Suprapubic skin (tissue), 4 donors: ENCODE data around the gene SPAG9. TPM values are rescaled to one million over a fixed set of nuclear protein-coding genes. Genes with fewer than 3 reads are reported as not detected.

Experiments
- DNase-seq, 2 donors: peaks; one replicate each; pipeline ENCODE4 v3.0.0-alpha.2; 2019; ENCODE audit warnings: low spot score in 2 of 2
- H3K27ac ChIP-seq: fragments of 200-600 bp; sonication (generic); one replicate; pipeline ENCODE4 v1.5.1; 2019
- H3K27me3 ChIP-seq: fragments of 200-600 bp; sonication (generic); one replicate; pipeline ENCODE4 v1.5.1; 2019
- H3K36me3 ChIP-seq: fragments of 200-600 bp; sonication (generic); one replicate; pipeline ENCODE4 v1.5.1; 2019
- H3K4me1 ChIP-seq: fragments of 200-600 bp; sonication (generic); one replicate; pipeline ENCODE4 v1.5.1; 2019
- H3K4me3 ChIP-seq: fragments of 200-600 bp; sonication (generic); one replicate; pipeline ENCODE4 v1.5.1; 2019; ENCODE audit warnings: mild to moderate bottlenecking
- H3K9me3 ChIP-seq: fragments of 200-600 bp; sonication (generic); one replicate; pipeline ENCODE4 v1.5.1; 2019
- CTCF ChIP-seq, 2 donors: fragments of 200-600 bp in 1 of 2; fragments of 450-650 bp in 1 of 2; sonication (generic) in 1 of 2; IDR thresholded peaks; one replicate each; pipeline ENCODE4 v1.5.1; 2016 to 2019; ENCODE audit warnings: antibody characterized with exemption in 2 of 2, mild to moderate bottlenecking in 1 of 2, moderate library complexity in 1 of 2
- EP300 ChIP-seq: sonication (generic); formaldehyde crosslinking; IDR thresholded peaks from one replicate; pipeline ENCODE4 v1.6.1; 2017; ENCODE audit warnings: antibody characterized with exemption
- POLR2A ChIP-seq, 2 donors: fragments of 450-650 bp; IDR thresholded peaks; one replicate each; pipeline ENCODE4 v1.6.1; 2017; ENCODE audit warnings: antibody characterized with exemption in 2 of 2, mild to moderate bottlenecking in 2 of 2, moderate library complexity in 2 of 2
- POLR2AphosphoS5 ChIP-seq, 3 donors: sonication (generic); formaldehyde crosslinking; IDR thresholded peaks; one replicate each; pipeline ENCODE4 v1.6.1; 2017; ENCODE audit warnings: antibody characterized with exemption in 3 of 3
- WGBS: methylation state at CpG from one replicate; pipeline ENCODE4 v1.1.5; 2018; 5-methylcytosine and 5-hydroxymethylcytosine counted together
- total RNA-seq, 4 donors: library from RNA; depleted of rRNA; stranded (reverse); fragments of >200 nt; gene quantifications; one replicate each; pipeline ENCODE4 v1.1.0, GENCODE V29; 2016

SPAG9 gene
- total RNA-seq, 4 donors from 2014 or later = 68.8 to 176 (median 80.6) TPM

DNA sequence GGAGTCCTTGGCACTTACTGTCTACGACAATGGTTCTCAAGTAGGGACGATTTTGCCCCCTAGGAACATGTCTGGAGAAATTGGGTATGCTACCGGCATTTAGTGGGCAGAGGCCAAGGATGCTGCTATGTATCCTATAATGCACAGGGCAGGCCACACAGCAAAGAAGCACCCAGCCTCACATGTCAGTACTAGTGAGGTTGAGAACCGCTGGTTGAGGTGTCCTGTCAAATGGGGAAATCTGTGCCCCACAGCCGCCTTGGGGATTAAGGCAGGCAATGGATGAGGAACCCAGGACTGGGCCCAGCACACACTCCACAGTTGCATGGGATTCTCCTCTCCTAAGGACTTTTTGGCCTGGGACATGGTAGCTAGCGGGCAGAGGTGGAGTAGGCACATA, 167.8 kb downstream of the SPAG9 start:
- Histone ChIP-seq H3K4me3 (no peak overlapping the region), H3K9me3 (no peaks in the 10 kb centered on the region), H3K36me3 (no peaks in the 10 kb centered on the region), H3K27ac (peak overlapping the region; percentile 64), H3K27me3 (no peaks in the 10 kb centered on the region), H3K4me1 (peaks cover 83% of the 10 kb centered on the region)
- peak in 1 of 2 donors; percentile 62 for DNase-seq
- WGBS = 66% methylated on average over 6 of the region's 6 CpGs
- TF ChIP-seq EP300 (no peak), CTCF (IDR thresholded peaks at IDR 0.05) (no peak), POLR2AphosphoS5 (IDR thresholded peaks at IDR 0.05) (no peak), POLR2A (IDR thresholded peaks at IDR 0.05) (no peak)

- WGBS = 25% methylated on average over 3 of the region's 5 CpGs
- TF ChIP-seq POLR2AphosphoS5 (IDR thresholded peaks at IDR 0.05) (peak in 2 of 3 donors; percentile 53 to 75), POLR2A (IDR thresholded peaks at IDR 0.05) (no peak)
- H3K9me3 ChIP-seq = no peaks in the 10 kb centered on the region
- no peak overlapping the region for H3K4me3 ChIP-seq
- peak overlapping the region; percentile 64 for H3K27ac ChIP-seq
- DNase-seq = peak in 1 of 2 donors; percentile 80
- H3K36me3 ChIP-seq = no peaks in the 10 kb centered on the region
- peaks cover 84% of the 10 kb centered on the region for H3K4me1 ChIP-seq
- H3K27me3 ChIP-seq = no peaks in the 10 kb centered on the region
These were observed 168.7 kb downstream of the SPAG9 start for GRCh38 chr17:50952013-50952412.

GRCh38 chr17:50949989-50950877, 170.4 kb downstream of the SPAG9 start:
- no peak overlapping the region for H3K4me3 ChIP-seq
- peak overlapping the region; percentile 78 for H3K27ac ChIP-seq
- no peaks in the 10 kb centered on the region for H3K36me3 ChIP-seq
- no peaks in the 10 kb centered on the region for H3K27me3 ChIP-seq
- peak; percentile 85 to 92 for DNase-seq
- TF ChIP-seq CTCF (IDR thresholded peaks at IDR 0.05) = peak; percentile 9 to 45
- no peak for TF ChIP-seq EP300
- TF ChIP-seq POLR2AphosphoS5 (IDR thresholded peaks at IDR 0.05) = no peak
- no peak for TF ChIP-seq POLR2A (IDR thresholded peaks at IDR 0.05)
- H3K9me3 ChIP-seq = no peaks in the 10 kb centered on the region
- peaks cover 66% of the 10 kb centered on the region for H3K4me1 ChIP-seq
- WGBS = 6% methylated on average over 15 of the region's 26 CpGs

DNA sequence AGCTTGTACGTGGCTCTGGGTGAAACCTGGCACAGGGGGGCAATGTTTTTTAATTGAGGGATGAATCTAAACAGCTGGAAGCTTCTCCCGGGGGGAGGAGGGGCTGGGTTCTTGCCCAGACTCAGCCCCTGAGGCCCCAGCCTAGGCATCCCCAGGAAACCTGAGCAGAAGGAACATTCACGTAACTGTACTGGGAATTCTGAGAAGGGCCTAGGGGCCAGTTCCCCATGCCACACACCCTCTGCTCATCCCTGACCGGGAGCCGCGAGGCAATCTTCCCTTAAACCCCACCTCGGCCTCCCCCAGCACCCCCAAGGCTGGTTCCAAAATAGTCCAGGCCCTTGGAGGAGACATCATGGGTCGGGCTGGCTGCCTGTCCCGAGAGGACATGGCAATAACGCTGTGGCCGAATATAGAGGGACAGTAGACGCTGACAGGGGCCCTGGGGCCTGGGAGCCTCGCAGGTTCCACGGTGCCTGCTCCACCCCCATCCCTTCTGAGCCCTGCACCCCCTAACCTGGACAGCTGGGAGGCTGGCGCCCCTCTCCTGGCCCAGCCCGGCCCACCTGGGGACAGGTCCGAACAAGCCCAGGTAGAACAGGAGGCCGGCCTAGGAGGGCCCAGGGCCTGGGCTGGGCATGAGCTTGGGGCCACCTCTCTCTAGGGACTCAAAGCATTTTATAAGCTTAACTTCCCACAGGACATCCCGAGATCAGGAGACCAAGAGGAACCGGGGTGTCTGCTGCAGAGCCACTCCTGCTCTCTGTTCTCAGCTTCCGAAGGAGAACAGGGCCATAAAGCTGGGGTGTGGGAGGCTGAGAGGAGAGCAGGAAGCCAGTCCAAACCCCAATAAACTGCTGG, 171.3 kb downstream of the SPAG9 start:
- Histone ChIP-seq H3K36me3 (no peaks in the 10 kb centered on the region), H3K27me3 (no peaks in the 10 kb centered on the region), H3K4me3 (no peak overlapping the region), H3K9me3 (no peaks in the 10 kb centered on the region), H3K4me1 (peaks cover 65% of the 10 kb centered on the region), H3K27ac (peak overlapping the region; percentile 78)
- no peak for TF ChIP-seq EP300
- TF ChIP-seq POLR2A (IDR thresholded peaks at IDR 0.05) = no peak
- TF ChIP-seq POLR2AphosphoS5 (IDR thresholded peaks at IDR 0.05) = no peak
- no peak for TF ChIP-seq CTCF (IDR thresholded peaks at IDR 0.05)
- WGBS = 56% methylated on average over 16 of the region's 21 CpGs
- peak in 1 of 2 donors; percentile 60 for DNase-seq

DNA sequence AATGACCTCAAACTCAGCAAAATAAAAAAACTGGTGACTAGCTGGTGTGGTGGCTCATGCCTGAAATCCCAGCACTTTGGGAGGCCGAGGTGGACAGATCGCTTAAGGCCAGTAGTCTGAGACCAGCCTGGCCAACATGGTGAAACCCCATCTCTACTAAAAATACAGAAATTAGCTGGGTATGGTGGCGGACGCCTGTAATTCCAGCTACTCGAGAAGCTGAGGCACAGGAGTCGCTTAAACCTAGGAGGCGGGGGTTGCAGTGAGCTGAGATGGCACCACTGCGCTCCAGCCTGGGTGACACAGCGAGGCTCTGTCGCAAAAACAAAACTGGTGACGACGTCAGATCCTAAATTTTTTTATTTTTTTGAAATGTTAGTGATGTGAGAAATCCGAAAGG, 172.0 kb downstream of the SPAG9 start:
- DNase-seq = peak in 1 of 2 donors; percentile 48
- WGBS = 91% methylated on average over 13 of the region's 13 CpGs
- peak overlapping the region; percentile 78 for H3K27ac ChIP-seq
- peaks cover 64% of the 10 kb centered on the region for H3K4me1 ChIP-seq
- H3K4me3 ChIP-seq = no peak overlapping the region
- no peaks in the 10 kb centered on the region for H3K36me3 ChIP-seq
- no peaks in the 10 kb centered on the region for H3K27me3 ChIP-seq
- H3K9me3 ChIP-seq = no peaks in the 10 kb centered on the region
- TF ChIP-seq POLR2A (IDR thresholded peaks at IDR 0.05) = no peak
- no peak for TF ChIP-seq CTCF (IDR thresholded peaks at IDR 0.05)
- no peak for TF ChIP-seq POLR2AphosphoS5 (IDR thresholded peaks at IDR 0.05)
- no peak for TF ChIP-seq EP300
